RPMI7951 (cell line): ENCODE results near the gene OSMR. TPM values are rescaled to one million over a fixed set of nuclear protein-coding genes. Genes with fewer than 3 reads are reported as not detected.

ENCODE experiments used
- total RNA-seq: library from RNA; depleted of rRNA; stranded (reverse); fragments of >200 nt; shearing (Covaris generic); gene quantifications from 2 replicates; pipeline ENCODE4 v1.2.3, GENCODE V29; 2014; rRNA removed

OSMR gene
- total RNA-seq, 1 experiment from 2014 or later, result 22.5 TPM

Other genes with a start within 250 kb of the OSMR start
- gene RICTOR, start 228.4 kb downstream of the OSMR start, total RNA-seq, result 19.6 and 21.0 TPM in 2 replicates